ENCODE results near the gene ITSN1.

Gene ITSN1

GRCh38 chr21:33824156-33824941 is 182.0 kb downstream of the ITSN1 start:
- Histone ChIP-seq H3K9me3 (no peaks in the 10 kb centered on the region), H3K27me3 (no peaks in the 10 kb centered on the region), H3K4me3 (ENCODE audit: low read depth, low read length) (no peak overlapping the region), H3K36me3 (no peaks in the 10 kb centered on the region; the same call in none of the 2 replicates), H3K4me1 (no peaks in the 10 kb centered on the region)
- no peak for TF ChIP-seq CTCF (IDR thresholded peaks at IDR 0.05; ENCODE audit: low read depth, low read length)
- no peak for DNase-seq

- no peak overlapping the region for H3K4me3 ChIP-seq (ENCODE audit: low read depth, low read length)
- no peaks in the 10 kb centered on the region for H3K4me1 ChIP-seq
- no peaks in the 10 kb centered on the region; the same call in 1 of the 2 replicates for H3K9me3 ChIP-seq
- no peak for DNase-seq
- no peaks in the 10 kb centered on the region for H3K27me3 ChIP-seq
- no peaks in the 10 kb centered on the region; the same call in none of the 2 replicates for H3K36me3 ChIP-seq
- TF ChIP-seq CTCF (IDR thresholded peaks at IDR 0.05; ENCODE audit: low read depth, low read length) = no peak
Measured at GRCh38 chr21:33825419-33825818, 183.1 kb downstream of the ITSN1 start.

DNA sequence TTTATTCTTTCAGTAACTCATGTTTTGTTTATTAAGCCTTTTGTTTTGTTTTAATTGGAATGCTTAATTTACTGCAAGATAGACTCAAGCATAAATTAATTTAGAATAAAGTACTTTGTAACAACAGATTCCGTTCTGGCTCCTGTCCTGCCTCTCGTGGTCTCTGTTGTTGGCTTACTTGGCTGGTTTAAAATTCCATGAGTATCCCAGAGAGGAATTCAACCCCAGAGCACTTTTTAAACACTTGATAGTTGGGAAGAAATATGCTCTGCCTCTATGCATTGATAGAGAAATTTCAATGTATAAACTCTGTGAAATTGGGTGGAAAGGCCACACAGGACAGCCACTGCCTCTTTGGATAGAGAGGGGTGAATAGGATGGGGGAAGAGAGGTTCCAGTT is 183.6 kb downstream of the ITSN1 start:
- DNase-seq = no peak
- no peaks in the 10 kb centered on the region; the same call in 1 of the 2 replicates for H3K9me3 ChIP-seq
- H3K36me3 ChIP-seq = no peaks in the 10 kb centered on the region; the same call in none of the 2 replicates
- no peaks in the 10 kb centered on the region for H3K4me1 ChIP-seq
- no peak overlapping the region for H3K4me3 ChIP-seq (ENCODE audit: low read depth, low read length)
- no peaks in the 10 kb centered on the region for H3K27me3 ChIP-seq
- no peak for TF ChIP-seq CTCF (IDR thresholded peaks at IDR 0.05; ENCODE audit: low read depth, low read length)

GRCh38 chr21:33828083-33828482 is 185.8 kb downstream of the ITSN1 start:
- H3K9me3 ChIP-seq = no peaks in the 10 kb centered on the region; the same call in 1 of the 2 replicates
- DNase-seq = no peak
- no peak overlapping the region for H3K4me3 ChIP-seq (ENCODE audit: low read depth, low read length)

DNA sequence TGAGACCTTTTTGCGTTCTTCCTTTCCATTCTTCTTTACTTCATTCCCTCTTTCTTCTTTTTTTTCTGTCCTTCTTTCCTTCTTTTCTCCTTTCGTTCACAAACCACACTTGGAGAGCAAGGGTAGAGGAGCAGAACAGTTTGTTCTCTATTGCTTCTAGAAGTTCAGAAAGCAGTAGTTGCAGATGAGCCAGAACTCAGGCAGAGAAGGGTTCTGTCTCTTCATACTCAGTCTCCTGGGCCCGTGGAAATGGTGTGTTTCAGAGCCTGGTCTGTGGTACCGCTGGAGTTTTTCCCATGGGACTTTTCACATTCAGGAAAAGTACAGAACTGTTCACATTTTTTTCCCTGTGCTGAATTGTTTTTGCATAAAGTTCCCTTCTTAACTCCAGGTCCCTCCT is 186.3 kb downstream of the ITSN1 start:
- Histone ChIP-seq H3K4me1 (no peaks in the 10 kb centered on the region), H3K27me3 (no peaks in the 10 kb centered on the region), H3K4me3 (ENCODE audit: low read depth, low read length) (no peak overlapping the region), H3K9me3 (no peaks in the 10 kb centered on the region; the same call in 1 of the 2 replicates), H3K36me3 (no peaks in the 10 kb centered on the region; the same call in none of the 2 replicates)
- no peak for DNase-seq
- no peak for TF ChIP-seq CTCF (IDR thresholded peaks at IDR 0.05; ENCODE audit: low read depth, low read length)

More at GRCh38 chr21:33828083-33828482, 185.8 kb downstream of the ITSN1 start:
- no peaks in the 10 kb centered on the region for H3K4me1 ChIP-seq
- H3K27me3 ChIP-seq = no peaks in the 10 kb centered on the region
- TF ChIP-seq CTCF (IDR thresholded peaks at IDR 0.05; ENCODE audit: low read depth, low read length) = no peak
- no peaks in the 10 kb centered on the region; the same call in none of the 2 replicates for H3K36me3 ChIP-seq

- Histone ChIP-seq H3K27me3 (no peaks in the 10 kb centered on the region), H3K4me3 (ENCODE audit: low read depth, low read length) (no peak overlapping the region), H3K4me1 (no peaks in the 10 kb centered on the region), H3K36me3 (no peaks in the 10 kb centered on the region; the same call in none of the 2 replicates), H3K9me3 (no peaks in the 10 kb centered on the region; the same call in 1 of the 2 replicates)
- TF ChIP-seq CTCF (IDR thresholded peaks at IDR 0.05; ENCODE audit: low read depth, low read length) = no peak
- DNase-seq = no peak
Measured at GRCh38 chr21:33829844-33830243, 187.5 kb downstream of the ITSN1 start.
